ENCODE data around the gene MDFI.

MDFI gene

DNA sequence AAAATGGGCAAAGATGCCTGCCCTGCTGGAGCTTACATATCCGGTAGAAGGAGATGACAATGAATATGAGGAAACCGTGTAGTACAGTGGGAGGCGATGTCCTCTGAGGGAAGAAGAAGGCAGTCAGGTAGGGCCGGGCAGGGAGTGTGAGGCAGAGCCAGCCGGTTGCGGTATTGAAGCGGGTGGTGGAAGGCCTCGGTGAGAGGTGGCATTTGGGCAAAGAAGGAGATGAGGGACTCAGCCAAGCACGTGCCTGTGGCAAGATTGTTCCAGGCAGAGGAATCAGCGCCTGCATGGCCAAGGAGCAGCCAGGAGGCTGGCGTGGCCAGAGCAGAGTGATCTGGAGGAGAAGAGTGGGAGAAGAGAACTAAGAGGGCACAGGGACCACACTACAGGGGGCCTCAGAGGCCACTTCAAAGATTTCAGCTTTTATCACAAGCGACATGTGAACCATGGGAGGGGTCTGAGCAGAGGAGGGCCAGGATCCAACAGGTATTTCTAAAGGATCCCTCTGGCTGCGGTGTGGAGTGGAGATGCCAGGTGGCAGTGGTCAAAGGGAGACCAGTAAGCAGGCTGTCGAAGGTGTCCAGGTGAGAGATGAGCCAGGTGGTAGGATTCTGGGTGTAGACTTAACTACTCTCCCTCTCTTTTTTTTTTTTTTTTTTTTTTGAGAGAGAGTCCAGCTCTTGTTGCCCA lies 13.8 kb downstream of the MDFI start:
- DNase-seq = no peak

- no peak for DNase-seq
Measured at GRCh38 chr6:41652866-41653652, 14.8 kb downstream of the MDFI start.

- DNase-seq = no peak
Measured at GRCh38 chr6:41653691-41654090, 15.4 kb downstream of the MDFI start.

DNA sequence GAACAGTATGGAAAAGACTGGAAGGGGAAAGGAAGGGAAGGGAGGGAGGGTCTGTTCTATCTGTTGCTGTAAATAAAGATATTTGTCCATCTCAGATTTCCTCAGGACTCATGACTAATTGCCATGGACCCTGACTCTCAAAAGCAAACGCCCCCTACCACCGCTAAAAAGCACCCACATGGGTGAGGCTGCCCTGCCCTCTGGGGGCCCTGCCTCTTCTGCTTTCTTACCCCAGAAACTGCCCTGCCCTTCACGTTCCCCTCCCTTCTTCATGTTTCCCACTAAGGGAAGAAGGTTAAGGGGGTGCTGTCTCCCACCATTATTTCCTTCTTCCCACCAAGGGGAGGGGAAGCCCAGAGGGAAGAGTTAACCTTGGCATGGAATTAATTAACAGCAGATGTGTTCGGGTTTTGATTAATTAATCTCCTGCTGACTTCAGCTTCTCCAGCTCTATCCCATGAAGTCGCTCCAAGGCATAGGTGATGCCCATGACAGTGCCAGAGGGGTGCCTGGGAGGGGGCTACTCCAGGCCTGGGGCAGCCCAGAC lies 16.0 kb downstream of the MDFI start:
- no peak for DNase-seq

GRCh38 chr6:41654698-41655151 lies 16.5 kb downstream of the MDFI start:
- DNase-seq = no peak

DNA sequence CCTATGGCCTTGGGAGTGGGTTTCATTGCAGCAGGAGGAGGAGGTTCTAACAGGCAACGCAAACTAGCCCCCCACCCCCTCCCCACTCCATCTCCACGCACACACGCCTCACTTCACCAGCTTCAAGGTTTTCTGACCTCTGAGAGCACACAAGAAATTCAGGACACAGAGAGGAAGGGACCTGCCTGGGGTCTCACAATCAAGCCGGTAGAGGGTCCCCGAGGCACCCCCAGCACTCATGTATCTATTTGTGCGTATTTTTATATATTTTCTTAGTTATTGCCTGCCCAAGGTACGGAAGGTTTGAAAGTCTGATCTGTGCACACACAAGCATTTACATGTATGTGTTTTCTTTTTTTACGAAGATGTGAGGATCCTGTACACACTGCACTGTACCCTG lies 16.9 kb downstream of the MDFI start:
- no peak for DNase-seq

- no peak for DNase-seq
Measured at GRCh38 chr6:41655646-41656001, 17.4 kb downstream of the MDFI start.

GRCh38 chr6:41656002-41656691 lies 17.9 kb downstream of the MDFI start:
- no peak for DNase-seq

DNA sequence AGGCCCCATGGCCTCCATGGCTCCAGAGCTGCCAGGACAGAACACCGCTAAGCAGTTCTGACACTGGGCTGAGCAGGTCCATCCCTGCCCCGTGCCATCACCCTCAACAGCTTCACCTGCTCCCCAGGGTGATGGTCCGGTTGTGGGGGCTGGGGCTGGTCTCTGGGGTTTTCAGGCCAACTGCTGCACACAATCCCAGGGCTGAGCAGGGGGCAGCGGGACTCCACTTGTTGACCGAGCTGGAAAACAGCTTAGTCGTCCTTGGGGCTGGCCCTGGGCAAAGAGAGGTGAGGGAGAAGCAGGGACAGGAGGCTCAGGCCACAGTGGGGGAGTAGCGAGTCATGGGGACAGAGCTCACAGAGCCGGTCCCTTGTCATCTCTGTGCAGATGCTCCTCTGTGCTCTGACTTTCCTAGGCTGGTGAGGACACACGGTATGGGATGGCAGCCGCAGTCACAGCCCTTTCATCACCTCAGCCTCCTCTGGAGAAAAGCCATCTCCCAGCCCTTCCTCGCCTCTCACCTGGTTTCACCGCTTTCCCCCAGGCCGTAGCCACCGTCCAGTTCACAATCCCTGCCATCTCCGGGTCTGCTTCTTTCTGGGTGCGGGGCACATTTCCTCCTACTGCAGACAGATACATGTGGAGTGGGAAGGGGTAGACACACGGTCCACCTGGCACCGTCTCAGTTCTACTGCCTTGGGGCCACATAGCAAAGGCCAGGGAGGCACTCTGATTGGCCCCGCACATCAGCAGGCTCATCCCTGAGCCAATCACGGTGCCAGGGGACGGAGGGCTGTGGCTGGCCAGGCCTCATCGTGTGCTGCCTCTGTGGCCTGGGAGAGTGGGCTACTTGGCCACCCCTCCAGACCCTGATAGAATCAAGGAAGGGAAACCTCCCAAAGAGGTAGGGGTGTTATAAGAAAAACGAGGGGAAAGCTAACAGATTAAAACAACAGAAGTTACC lies 19.1 kb downstream of the MDFI start:
- no peak for DNase-seq

DNA sequence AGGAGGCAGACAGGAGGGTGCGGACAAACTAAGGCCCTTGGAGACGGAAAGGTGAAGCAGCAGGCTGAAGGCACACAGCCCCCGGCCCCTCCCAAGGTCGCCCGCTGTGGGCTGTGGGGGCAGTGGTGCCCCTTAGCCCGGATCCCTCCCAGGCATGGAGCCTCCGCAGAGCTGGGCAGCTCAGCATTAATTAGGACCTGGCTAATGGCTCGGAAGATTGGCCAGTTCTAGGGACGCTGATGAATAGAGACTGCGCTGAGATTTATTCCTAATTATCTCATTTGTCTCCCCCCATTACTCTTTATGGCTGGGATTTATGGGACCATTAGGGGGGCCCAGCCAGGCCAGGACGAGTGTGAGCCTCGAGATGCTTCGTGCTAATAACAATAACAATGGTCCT lies 20.4 kb downstream of the MDFI start:
- DNase-seq = no peak

DNA sequence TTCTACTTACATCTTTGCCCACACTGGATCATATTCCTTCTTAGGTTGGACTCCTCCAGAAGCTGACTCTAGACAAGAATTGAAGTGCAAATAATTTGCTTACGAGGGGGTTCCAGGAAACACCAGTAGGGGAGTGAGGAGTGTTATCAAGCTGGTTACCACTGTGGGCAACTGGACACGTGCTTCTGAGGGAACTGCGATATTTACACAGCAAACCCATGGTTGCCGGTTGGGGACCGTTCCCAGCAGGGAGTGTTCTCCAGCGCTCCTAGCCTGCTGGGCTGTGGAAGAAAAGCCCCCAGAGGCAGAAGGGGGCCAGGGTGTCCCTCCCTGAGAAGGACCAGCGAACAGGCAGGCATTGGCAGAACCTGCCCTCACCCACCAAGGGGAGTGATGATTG lies 21.7 kb downstream of the MDFI start:
- DNase-seq = no peak

- no peak for DNase-seq
Measured at GRCh38 chr6:41663568-41663967, 25.3 kb downstream of the MDFI start.

- no peak for DNase-seq
Measured at GRCh38 chr6:41664271-41664670, 26.0 kb downstream of the MDFI start.

DNA sequence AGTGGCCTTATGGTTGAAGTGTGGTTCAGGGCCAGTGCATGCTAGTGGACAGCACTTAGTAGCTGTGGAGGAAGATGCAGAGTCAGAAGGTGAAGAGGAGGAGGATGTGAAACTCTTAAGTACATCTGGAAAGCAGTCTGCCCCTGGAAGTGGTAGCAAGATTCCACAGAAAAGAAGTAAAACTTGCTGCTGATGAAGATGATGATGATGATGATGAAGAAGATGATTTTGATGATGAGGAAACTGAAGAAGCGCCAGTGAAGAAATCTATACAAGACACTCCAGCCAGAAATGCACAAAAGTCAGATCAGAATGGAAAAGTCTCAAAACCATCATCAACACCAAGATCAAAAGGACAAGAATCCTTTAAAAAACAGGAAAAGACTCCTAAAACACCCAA lies 28.9 kb downstream of the MDFI start:
- no peak for DNase-seq

DNA sequence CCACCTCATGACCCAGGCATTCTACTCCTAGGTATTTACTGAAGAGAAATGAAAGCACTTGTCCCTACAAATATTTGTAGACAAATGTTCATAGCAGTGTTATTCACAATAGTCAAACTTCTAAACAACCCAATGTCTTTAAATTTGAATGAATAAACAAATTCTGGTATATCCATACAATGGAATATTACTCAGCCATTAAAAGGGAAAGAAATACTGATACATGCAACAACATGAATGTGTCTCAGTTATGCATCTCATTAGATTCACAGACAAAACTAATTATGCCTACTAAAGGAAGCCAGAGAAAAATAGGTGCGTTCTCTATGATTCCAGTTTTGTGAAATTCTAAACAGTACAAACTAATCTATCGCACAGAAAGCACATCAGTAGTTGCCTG lies 30.7 kb downstream of the MDFI start:
- DNase-seq = no peak

- DNase-seq = no peak
Measured at GRCh38 chr6:41670703-41671360, 32.6 kb downstream of the MDFI start.

DNA sequence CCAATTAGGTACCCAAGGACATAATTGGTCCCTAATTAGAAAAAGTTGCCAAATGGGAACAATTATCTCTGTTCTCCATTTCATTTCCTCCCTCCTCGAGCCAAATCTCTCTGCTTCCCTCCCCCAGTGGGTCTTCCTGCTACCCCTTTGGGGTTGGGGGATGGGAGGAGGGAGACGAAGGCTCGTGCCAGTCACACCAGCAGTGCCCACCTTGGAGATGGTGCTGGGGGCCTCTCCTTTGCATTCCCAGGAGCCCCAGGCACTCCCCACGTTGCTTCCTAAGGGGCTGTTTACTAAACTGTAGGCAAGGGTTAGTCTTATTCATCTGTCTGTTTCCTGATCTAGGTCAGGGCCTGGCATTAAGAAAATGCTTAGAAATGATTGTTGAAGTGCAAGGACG lies 33.1 kb downstream of the MDFI start:
- DNase-seq = no peak

GRCh38 chr6:41672016-41672415 lies 33.7 kb downstream of the MDFI start:
- no peak for DNase-seq

DNA sequence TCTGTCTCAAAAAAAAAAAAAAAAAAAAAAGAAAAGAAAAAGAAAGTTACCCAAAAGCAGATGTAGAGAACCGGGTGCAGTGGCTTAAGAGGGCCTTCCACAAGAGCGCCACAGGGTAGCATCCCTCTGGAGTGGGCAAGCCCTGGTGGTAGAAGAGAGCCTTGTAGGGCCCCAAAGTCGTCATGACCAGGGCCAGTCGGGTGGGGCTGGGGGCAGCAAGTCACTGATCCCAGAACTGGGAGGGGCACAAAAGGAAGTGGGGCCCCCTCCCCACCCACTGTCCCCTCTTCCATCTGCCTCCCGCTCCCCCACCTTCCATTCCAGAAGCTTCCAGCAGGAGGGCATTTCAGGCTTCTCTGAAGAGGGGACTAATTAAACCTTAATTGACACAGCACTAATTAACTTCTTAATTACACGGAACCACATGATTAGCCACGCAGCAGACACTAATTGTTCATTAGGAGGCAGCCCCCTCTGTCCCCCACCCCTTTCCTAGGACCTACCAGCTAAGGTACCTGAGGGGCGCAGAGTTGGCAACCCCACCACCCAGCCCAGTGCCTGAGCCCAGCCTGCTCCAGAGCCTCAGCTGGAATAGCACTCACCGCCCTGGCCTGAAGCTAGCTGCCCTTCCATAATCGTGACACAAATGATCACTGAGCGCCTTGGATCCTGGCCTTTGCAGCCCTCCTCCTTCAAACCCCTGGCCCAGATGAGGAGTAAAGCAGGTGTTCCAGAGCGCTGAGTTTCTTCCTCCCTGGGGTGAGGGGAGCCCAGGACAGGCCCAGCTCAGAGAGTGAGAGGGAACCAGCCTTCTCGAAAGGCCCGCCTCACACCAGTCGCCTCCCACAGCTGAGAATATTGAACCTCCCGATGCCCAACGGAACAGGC lies 34.8 kb downstream of the MDFI start:
- no peak for DNase-seq

- DNase-seq = no peak
Measured at GRCh38 chr6:41673704-41674000, 35.4 kb downstream of the MDFI start.

Data from inflammatory macrophage treated with lipopolysaccharide for 1 hour (primary cell).